Right cardiac atrium (tissue), 5 donors: ENCODE results near the gene RAPGEF5. TPM values are rescaled to one million over a fixed set of nuclear protein-coding genes. Genes with fewer than 3 reads are reported as not detected.

Source experiments
- ATAC-seq, 2 donors: fragments of 200-7000 bp; cut with Tn5 transposase; one replicate each; pipeline versions ENCODE4 v1.8.0 to v1.9.1; 2020; ENCODE audit warnings: moderate library complexity in 2 of 2, mild to moderate bottlenecking in 1 of 2
- DNase-seq, 3 donors: peaks; one replicate each; pipeline ENCODE4 v3.0.0-alpha.2; 2020
- H3K27ac ChIP-seq: one replicate; pipeline ENCODE4 v1.5.1; 2013; ENCODE audit warnings: mild to moderate bottlenecking, low read length, control low read depth, moderate library complexity
- H3K27me3 ChIP-seq: one replicate; pipeline ENCODE4 v1.6.1; 2013; ENCODE audit not compliant: control insufficient read depth, insufficient read depth
- H3K4me1 ChIP-seq: one replicate; pipeline ENCODE4 v1.6.1; 2013; ENCODE audit warnings: low read length; ENCODE audit not compliant: control insufficient read depth, insufficient read depth
- H3K4me3 ChIP-seq: one replicate; pipeline ENCODE4 v1.5.1; 2013; ENCODE audit warnings: low read length, control low read depth
- H3K9me3 ChIP-seq: one replicate; pipeline ENCODE4 v1.6.1; 2013; ENCODE audit warnings: low read length; ENCODE audit not compliant: control insufficient read depth
- WGBS: extraction: QIAGEN DNeasy Blood & Tissue Kit; methylation state at CpG from one replicate; pipeline ENCODE4 v1.1.7; 2013; 5-methylcytosine and 5-hydroxymethylcytosine counted together
- intact Hi-C, 4 donors: fragments of 100-400 bp; cut with DNase I; formaldehyde crosslinking; loops; one replicate each; pipeline versions ENCODE4 v1.11.0 to v1.14.0; 2022 to 2023
- polyA plus RNA-seq: library from polyadenylated mRNA; stranded (reverse); fragments of 200-250 nt; gene quantifications from one replicate; pipeline ENCODE4 v1.2.3, GENCODE V29; 2013
- total RNA-seq, 4 donors: library from RNA; stranded (reverse); fragmentation: NEBNext Ultra II Directional; extraction: Animal tissue kit (Norgen Biotek cat#: 25700); gene quantifications; one replicate each; pipeline ENCODE4 v1.2.1, GENCODE V29; 2021
- donor health status: healthy with polysubstance abuse.
- donor health status: DM: no; HTN: yes; CAD: no.
- donor health status: DM: no; HTN: no; CAD: no.
- donor health status: DM: no; HTN: yes; CAD: no; lungs with severe emphysema.
- donor health status: DM: yes; HTN: yes; CAD: no.

Gene RAPGEF5
- total and polyA plus RNA-seq, 5 donors = 8.7 to 30.8 (median 27.2) TPM

GRCh38 chr7:22216832-22217475, 140.0 kb downstream of the RAPGEF5 start:
- intact Hi-C loops = no loop called here
- no peak for ATAC-seq
- Histone ChIP-seq H3K4me3 (peak overlapping the region; percentile 69), H3K27me3 (no peaks in the 10 kb centered on the region), H3K9me3 (no peaks in the 10 kb centered on the region), H3K4me1 (peaks cover 3% of the 10 kb centered on the region), H3K27ac (peak overlapping the region; percentile 62)
- WGBS = 42% methylated on average over 4 of the region's 4 CpGs
- no peak for DNase-seq

- Histone ChIP-seq H3K4me3 (peak overlapping the region; percentile 69), H3K27me3 (no peaks in the 10 kb centered on the region), H3K4me1 (peaks cover 7% of the 10 kb centered on the region), H3K27ac (peak overlapping the region; percentile 51), H3K9me3 (no peaks in the 10 kb centered on the region)
- 29% methylated on average over 1 of the region's 1 CpG for WGBS
- DNase-seq (no peak), ATAC-seq (no peak)
- intact Hi-C loops = no loop called here
These were observed 140.6 kb downstream of the RAPGEF5 start for GRCh38 chr7:22216309-22216708.

- Histone ChIP-seq H3K4me3 (no peak overlapping the region), H3K27ac (no peak overlapping the region), H3K27me3 (no peaks in the 10 kb centered on the region), H3K9me3 (no peaks in the 10 kb centered on the region), H3K4me1 (peaks cover 8% of the 10 kb centered on the region)
- ATAC-seq = peak; percentile 47 to 81
- intact Hi-C loops = no loop called here
- WGBS = 42% methylated on average over 3 of the region's 3 CpGs
- DNase-seq = peak in 1 of 3 donors; percentile 50
These were observed 143.0 kb downstream of the RAPGEF5 start for GRCh38 chr7:22214000-22214399.

- Histone ChIP-seq H3K4me3 (no peak overlapping the region), H3K27ac (no peak overlapping the region), H3K9me3 (no peaks in the 10 kb centered on the region), H3K4me1 (peaks cover 8% of the 10 kb centered on the region), H3K27me3 (no peaks in the 10 kb centered on the region)
- ATAC-seq (no peak), DNase-seq (no peak)
- intact Hi-C loops = no loop called here
- WGBS = 54% methylated on average over 2 of the region's 2 CpGs
These were observed 143.9 kb downstream of the RAPGEF5 start for GRCh38 chr7:22213081-22213480.

- H3K4me1 ChIP-seq = peaks cover 7% of the 10 kb centered on the region
- 57% methylated on average over 2 of the region's 2 CpGs for WGBS
- H3K4me3 ChIP-seq = no peak overlapping the region
- H3K27me3 ChIP-seq = no peaks in the 10 kb centered on the region
- DNase-seq (no peak), ATAC-seq (no peak)
- intact Hi-C loops = no loop called here
- H3K27ac ChIP-seq = no peak overlapping the region
- H3K9me3 ChIP-seq = no peaks in the 10 kb centered on the region
These were observed 146.0 kb downstream of the RAPGEF5 start for GRCh38 chr7:22210967-22211366.

GRCh38 chr7:22210355-22210754, 146.6 kb downstream of the RAPGEF5 start:
- H3K9me3 ChIP-seq = no peaks in the 10 kb centered on the region
- no peak overlapping the region for H3K4me3 ChIP-seq
- no peak for ATAC-seq
- 46% methylated on average over 3 of the region's 3 CpGs for WGBS
- no peak overlapping the region for H3K27ac ChIP-seq
- intact Hi-C loops = no loop called here
- peaks cover 7% of the 10 kb centered on the region for H3K4me1 ChIP-seq
- DNase-seq = no peak
- no peaks in the 10 kb centered on the region for H3K27me3 ChIP-seq

- Histone ChIP-seq H3K27ac (no peak overlapping the region), H3K9me3 (no peaks in the 10 kb centered on the region), H3K4me1 (peaks cover 7% of the 10 kb centered on the region), H3K27me3 (no peaks in the 10 kb centered on the region), H3K4me3 (no peak overlapping the region)
- WGBS = 45% methylated on average over 2 of the region's 2 CpGs
- intact Hi-C loops = no loop called here
- ATAC-seq (peak in 1 of 2 donors; percentile 47), DNase-seq (no peak)
These were observed 148.2 kb downstream of the RAPGEF5 start for GRCh38 chr7:22208799-22209198.

GRCh38 chr7:22207724-22208225, 149.2 kb downstream of the RAPGEF5 start:
- Histone ChIP-seq H3K4me3 (no peak overlapping the region), H3K27ac (no peak overlapping the region), H3K9me3 (no peaks in the 10 kb centered on the region), H3K4me1 (peaks cover 15% of the 10 kb centered on the region), H3K27me3 (no peaks in the 10 kb centered on the region)
- WGBS = 49% methylated on average over 1 of the region's 1 CpG
- DNase-seq (no peak), ATAC-seq (no peak)
- intact Hi-C loops = no loop called here

GRCh38 chr7:22205631-22206030, 151.3 kb downstream of the RAPGEF5 start:
- Histone ChIP-seq H3K9me3 (no peaks in the 10 kb centered on the region), H3K4me3 (no peak overlapping the region), H3K27ac (no peak overlapping the region), H3K27me3 (no peaks in the 10 kb centered on the region), H3K4me1 (peaks cover 16% of the 10 kb centered on the region)
- no peak for DNase-seq
- no peak for ATAC-seq
- intact Hi-C loops = no loop called here

- peaks cover 15% of the 10 kb centered on the region for H3K4me1 ChIP-seq
- intact Hi-C loops = no loop called here
These were observed 152.6 kb downstream of the RAPGEF5 start for GRCh38 chr7:22204312-22204711.

GRCh38 chr7:22202141-22202540, 154.8 kb downstream of the RAPGEF5 start:
- intact Hi-C loops = no loop called here
- no peak for ATAC-seq
- peaks cover 13% of the 10 kb centered on the region for H3K4me1 ChIP-seq
- H3K9me3 ChIP-seq = no peaks in the 10 kb centered on the region
- H3K27me3 ChIP-seq = no peaks in the 10 kb centered on the region
- H3K27ac ChIP-seq = no peak overlapping the region
- DNase-seq = no peak
- H3K4me3 ChIP-seq = no peak overlapping the region
- WGBS = 92% methylated on average over 1 of the region's 1 CpG

More at GRCh38 chr7:22204312-22204711, 152.6 kb downstream of the RAPGEF5 start:
- Histone ChIP-seq H3K4me3 (no peak overlapping the region), H3K27me3 (no peaks in the 10 kb centered on the region), H3K9me3 (no peaks in the 10 kb centered on the region), H3K27ac (no peak overlapping the region)
- no peak for ATAC-seq
- DNase-seq = no peak
- WGBS = 44% methylated on average over 4 of the region's 4 CpGs
